ENCODE measurements around the gene RLN3.
"Not testable (repeated sequence)": the region's sequence is repeated elsewhere in the genome, so short reads cannot be mapped to it uniquely, and the experiment has no call there.

Gene RLN3

DNA sequence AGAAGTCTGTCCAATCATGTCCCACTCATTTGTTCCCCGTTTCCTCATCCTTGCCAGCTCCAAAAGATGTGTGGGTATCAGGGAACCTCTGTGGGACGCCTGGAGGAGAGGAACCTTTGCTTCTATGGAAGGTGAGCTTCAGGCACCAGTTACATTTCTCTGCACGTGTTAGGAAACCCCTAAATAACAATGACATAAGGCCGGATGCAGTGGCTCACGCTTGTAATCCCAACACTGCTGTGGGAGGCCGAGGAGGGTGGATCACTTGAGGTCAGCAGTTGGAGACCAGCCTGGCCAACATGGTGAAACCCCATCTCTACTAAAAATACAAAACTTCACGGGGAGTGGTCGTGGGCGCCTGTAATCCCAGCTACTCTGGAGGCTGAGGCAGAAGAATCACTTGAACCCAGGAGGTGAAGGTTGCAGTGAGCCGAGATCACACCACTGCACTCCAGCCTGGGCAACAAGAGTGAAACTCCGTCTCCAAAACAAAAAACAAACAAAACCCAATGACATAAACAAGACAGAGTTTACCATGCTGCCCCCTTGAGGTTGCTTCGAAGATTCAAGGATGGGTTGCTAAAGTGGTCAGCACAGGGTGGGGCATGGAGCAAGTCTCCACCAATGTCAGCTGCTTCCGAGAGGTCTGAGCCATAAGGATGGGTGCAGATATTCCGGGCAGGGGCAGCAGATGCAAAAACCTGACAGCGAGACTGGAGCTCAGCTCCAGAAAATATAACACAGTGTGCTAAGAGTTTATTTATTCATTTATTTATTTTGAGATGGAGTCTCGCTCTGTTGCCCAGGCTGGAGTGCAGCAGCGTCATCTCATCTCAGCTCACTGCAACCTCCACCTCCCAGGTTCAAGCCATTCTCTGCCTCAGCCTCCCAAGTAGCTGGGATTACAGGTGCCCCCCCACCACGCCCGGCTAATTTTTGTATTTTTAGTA, 15.0 kb downstream of the RLN3 start:
- TF ChIP-seq CTCF (conservative IDR thresholded peaks at IDR 0.05), result peak; percentile 71
- H3K27ac ChIP-seq, result not testable (repeated sequence)

DNA sequence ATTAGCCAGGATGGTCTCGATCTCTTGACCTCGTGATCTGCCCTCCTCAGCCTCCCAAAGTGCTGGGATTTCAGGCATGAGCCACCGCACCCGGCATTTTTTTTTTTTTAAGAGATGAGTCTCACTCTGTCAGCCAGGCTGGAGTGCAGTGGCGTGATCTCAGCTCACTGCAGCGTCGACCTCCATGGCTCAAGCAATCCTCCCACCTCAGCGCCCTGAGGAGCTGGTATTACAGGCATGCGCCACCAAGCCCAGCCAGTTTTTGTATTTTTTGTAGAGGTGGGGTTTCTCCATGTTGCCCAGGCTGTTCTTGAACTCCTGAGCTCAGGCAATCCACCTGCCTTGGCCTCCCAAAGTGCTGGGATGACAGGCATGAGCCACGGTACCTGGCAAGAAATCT, 19.9 kb downstream of the RLN3 start:
- not testable (repeated sequence) for H3K27ac ChIP-seq

DNA sequence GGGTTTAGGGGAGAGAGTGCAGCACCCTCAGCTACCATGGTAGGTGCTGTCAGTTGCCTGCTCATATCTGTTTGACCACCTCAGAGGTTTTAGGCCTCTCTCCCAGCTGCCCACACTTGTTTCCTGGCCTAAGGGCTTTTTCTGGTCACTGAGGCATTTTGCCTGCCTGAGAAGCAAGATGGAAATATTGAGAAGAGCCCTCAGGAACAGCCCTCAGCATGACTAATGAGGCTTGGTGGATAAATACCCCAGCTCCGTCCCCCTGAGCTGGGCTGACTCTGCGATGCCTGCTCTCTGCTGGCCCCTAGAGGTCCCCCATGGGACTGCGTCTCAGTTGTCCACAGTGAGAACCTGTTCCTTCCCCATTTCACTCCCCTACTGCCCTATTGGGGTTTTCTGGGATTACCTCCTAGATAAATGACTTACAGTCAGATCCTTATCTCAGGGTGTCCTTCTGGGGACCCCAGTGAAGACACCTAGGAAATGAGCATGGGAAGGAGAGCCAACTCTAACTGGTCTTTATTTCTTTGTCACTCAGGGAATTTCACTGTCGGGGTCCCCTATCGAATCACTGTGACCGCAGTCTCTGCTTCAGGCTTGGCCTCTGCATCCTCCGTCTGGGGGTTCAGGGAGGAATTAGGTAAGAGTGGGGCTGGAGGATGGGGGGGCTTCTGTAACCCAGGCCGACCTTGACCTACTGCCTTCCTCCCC, 20.6 kb downstream of the RLN3 start:
- H3K27ac ChIP-seq, result no peak overlapping the region
- TF ChIP-seq ZFX (IDR thresholded peaks at IDR 0.05), result no peak
- TF ChIP-seq CTCF (conservative IDR thresholded peaks at IDR 0.05), result peak; percentile 96

DNA sequence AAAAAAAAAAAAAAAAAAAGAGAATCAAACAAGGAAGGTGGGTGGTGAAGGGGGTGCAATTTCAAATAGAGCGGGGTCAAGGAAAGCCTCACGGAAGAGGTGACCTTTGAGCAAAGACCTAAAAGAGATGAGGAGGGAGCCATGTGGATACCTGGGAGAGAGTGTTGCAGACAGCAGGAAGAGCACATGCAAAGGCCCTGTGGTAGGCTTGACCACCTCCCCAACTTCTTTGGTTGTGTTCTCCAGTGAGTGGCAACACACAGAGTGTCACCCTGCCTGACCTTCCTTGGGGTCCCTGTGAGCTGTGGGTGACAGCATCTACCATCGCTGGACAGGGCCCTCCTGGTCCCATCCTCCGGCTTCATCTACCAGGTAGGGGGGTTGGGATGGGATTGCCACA, 22.6 kb downstream of the RLN3 start:
- no peak overlapping the region for H3K27ac ChIP-seq
- no peak for TF ChIP-seq CTCF (conservative IDR thresholded peaks at IDR 0.05)

GRCh38 chr19:14050961-14051360, 23.0 kb downstream of the RLN3 start:
- not testable (repeated sequence) for H3K27ac ChIP-seq

DNA sequence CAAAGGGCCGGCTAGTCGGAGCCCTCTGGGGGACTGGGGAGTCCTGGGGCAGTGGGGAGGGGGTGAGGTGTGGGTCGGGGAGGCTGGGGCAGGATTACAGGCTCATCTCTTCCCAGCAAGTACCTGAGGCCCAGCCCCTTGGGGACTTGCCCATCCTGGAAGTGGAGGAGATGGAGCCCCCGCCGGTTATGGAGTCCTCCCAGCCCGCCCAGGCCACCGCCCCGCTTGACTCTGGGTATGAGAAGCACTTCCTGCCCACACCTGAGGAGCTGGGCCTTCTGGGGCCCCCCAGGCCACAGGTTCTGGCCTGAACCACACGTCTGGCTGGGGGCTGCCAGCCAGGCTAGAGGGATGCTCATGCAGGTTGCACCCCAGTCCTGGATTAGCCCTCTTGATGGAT, 24.0 kb downstream of the RLN3 start:
- TF ChIP-seq ZFX (IDR thresholded peaks at IDR 0.05) (no peak), CTCF (conservative IDR thresholded peaks at IDR 0.05) (no peak)
- H3K27ac ChIP-seq, result no peak overlapping the region

DNA sequence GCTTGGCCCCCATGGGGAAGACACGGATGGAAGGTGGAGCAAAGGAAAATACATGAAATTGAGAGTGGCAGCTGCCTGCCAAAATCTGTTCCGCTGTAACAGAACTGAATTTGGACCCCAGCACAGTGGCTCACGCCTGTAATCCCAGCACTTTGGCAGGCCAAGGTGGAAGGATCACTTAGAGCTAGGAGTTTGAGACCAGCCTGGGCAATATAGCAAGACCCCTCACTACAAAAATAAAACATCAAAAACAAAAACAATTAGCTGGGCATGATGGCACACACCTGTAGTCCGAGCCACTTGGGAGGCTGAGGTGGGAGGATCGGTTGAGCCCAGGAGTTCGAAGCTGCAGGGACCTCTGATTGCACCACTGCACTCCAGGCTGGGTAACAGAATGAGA, 24.5 kb downstream of the RLN3 start:
- H3K27ac ChIP-seq, result no peak overlapping the region
- no peak for TF ChIP-seq CTCF (conservative IDR thresholded peaks at IDR 0.05)

GRCh38 chr19:14053032-14053431, 25.1 kb downstream of the RLN3 start:
- H3K27ac ChIP-seq, result no peak overlapping the region
- TF ChIP-seq ZFX (IDR thresholded peaks at IDR 0.05), result no peak
- no peak for TF ChIP-seq CTCF (conservative IDR thresholded peaks at IDR 0.05)

All from C4-2B (cell line).